Measurements from ENCODE around the gene VSIG8.
A peak's percentile ranks its signal among the peaks of the same experiment; 100 is the strongest.

VSIG8 gene

GRCh38 chr1:159884296-159884695, 21.8 kb upstream of the VSIG8 start:
- no peak for DNase-seq (ENCODE audit: low read depth, low spot score)

- no peak for DNase-seq (ENCODE audit: low read depth, low spot score)
Observed at GRCh38 chr1:159883134-159883533, 20.7 kb upstream of the VSIG8 start.

DNA sequence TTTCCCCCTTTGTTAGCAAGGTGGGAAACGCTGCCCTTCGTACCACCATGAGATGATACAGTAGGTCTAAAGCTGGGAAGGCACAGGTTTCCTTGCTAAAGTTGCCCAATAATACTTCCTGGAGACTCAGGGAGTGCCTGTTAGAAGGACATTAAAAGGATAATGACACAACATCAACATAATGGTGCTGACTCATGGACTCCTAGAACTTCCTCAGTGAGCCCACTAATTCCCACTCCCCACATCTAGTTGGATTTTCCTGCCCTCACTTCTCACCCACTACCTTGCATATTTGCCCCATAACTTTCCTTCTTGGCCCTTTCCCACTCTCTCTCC, 20.0 kb upstream of the VSIG8 start:
- DNase-seq (ENCODE audit: low read depth, low spot score), result no peak

DNA sequence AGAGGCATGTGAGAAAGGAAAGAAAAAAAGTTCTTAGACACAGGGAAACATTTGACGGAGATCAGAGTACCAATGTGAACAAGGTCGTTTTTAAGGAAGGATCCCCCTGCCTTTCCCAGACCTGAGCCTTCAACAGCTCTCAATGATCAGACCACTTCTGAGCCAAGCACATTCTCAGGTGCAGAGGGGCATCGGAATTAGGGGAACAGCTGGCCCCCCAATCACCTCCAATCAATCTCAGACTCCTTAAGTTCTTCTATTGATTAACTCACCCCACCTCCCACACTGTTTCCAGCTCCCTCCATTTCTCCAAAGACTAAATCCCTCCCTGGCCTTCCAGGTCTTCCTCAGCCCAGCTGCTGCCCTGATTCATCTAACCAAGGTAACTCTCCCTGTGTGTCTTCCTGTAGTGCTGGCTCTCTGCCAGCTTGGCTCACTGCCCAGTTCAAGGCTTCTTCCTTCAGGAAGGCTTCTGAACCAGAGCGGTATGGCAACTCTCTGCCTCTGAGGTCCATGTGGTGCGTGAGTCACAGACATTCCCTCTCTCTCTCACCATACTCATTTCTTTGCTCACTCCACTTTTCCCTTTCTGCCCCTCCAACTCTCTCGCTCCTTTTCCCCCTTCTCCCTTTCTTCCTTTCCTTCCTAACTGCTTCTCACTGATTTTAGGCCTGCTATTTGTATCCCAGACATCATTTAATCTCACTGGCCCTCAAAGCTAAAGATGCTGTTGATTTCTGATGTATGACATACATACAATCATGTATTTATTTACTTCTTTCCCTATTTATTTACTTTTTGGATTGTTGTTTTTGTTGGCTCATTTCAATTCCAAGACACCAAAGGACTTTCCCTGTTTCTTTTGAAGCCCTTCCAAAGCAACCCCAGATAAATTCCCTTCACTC, 19.4 kb upstream of the VSIG8 start:
- peak; percentile 97 for DNase-seq (ENCODE audit: low read depth, low spot score)

DNA sequence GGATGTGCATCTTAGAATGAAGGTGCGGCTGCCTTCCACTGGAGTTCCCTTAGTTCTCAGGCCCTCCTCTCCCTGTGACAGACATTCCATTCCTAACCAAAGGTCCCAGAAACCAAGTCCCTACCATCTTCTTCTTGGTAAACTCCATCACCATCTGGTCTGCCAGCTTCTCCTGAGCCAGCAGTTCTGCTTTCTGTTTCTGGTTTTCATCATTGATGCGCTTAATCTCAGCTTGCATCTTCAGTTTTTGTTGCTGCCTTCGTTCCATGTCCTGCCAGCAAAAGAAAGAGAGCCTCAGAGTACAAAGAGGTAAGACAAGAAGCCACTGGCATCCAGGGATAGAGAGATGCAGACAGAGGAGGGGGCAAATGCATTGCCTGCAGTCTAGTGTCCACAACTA, 18.0 kb upstream of the VSIG8 start:
- DNase-seq (ENCODE audit: low read depth, low spot score), result no peak

- DNase-seq (ENCODE audit: low read depth, low spot score), result no peak
Observed at GRCh38 chr1:159879977-159880376, 17.5 kb upstream of the VSIG8 start.

- DNase-seq (ENCODE audit: low read depth, low spot score), result no peak
Observed at GRCh38 chr1:159879136-159879535, 16.7 kb upstream of the VSIG8 start.

DNA sequence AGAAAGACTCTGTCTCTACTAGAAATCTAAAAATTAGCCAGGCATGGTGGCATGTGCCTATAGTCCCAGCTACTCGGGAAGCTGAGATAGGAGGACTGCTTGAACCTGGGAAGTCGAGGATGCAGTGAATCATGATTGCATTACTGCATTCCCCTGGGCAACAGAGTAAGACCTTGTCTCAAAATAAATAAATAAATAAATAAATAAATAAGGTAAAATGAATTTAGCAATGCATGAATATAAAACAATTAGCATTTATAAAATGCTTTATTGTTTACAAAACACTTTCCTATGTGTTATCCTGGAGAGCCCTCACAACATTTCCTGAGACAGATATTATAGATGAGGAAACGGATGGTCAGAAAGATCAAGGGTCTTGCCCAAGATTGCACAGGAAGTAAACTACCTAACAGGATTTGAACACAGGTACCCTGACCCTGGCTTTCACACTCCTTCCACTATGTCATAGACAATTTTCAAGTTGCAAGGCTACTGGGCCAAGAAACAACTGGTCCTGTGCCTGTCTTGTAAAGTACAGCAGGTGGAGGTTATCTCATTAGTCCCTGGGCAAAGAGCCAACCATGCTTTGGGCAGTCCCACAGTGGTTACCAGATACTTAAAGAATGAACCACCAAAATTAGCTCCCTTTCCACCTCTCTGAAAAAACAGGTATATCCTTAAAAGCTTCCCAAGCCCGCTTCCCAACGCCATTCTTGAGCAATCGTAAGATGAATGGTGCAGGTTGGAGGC, 15.4 kb upstream of the VSIG8 start:
- DNase-seq (ENCODE audit: low read depth, low spot score), result no peak

GRCh38 chr1:159873530-159874143, 11.2 kb upstream of the VSIG8 start:
- no peak for DNase-seq (ENCODE audit: low read depth, low spot score)

DNA sequence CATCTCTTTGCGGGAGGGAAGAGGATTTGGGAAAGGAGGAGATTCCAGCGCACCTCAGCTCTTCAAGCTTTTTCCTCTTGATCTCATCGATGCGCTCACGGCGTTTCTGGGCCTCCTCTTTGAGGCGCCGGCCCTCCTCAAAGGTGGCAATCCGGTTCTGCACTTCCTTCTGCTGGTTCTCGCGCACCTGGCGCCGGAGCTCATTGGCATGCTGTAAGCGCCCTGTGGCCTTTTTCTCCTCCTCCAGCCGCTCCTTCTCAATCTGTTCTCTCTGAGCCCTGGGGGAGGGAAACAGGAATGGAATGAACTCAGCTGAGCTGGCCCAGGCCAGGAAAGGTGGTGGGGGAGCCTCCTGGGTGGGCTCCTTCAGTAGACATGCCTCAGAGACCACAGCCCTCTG, 10.4 kb upstream of the VSIG8 start:
- no peak for DNase-seq (ENCODE audit: low read depth, low spot score)

DNA sequence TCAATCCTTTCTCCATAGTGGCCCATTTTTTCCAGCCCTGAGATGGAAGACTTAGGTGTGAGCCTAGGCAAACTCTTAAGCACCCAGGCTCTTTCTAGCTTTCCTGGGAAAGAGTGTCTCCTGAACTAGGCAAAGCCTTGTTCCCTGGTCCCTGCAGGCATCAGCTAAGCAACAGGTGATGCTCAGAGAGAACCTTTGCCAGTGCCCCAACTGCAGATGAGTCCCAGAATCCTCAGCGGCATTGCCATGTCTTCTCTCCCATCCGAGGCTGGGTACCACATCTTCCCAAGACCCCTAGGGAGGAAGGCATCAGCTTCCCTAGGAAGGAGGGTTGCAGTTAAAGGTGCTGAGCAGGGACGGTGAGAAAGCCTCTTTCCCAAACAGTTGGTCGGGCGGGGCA, 8.2 kb upstream of the VSIG8 start:
- no peak for DNase-seq (ENCODE audit: low read depth, low spot score)

GRCh38 chr1:159869607-159870006, 7.2 kb upstream of the VSIG8 start:
- DNase-seq (ENCODE audit: low read depth, low spot score), result no peak

DNA sequence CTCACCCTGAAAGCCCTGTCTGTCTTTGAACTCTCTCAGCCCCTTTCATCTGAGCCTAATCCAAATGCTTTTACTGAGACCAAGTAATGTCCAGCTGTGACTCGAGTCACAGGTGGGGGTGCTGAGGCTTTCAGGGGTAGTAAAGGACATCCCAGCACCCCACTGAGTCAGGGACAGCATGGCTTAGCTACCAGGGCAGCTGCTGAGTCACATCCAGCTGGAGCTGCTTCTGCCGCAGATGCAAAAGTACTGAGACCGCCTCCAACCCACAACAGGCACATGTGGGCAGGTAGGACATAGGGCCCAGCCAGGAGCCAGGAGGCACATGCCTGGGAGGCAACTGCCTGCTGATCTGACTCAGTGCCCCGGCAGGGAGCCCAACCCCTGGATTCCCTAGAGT, 6.7 kb upstream of the VSIG8 start:
- DNase-seq (ENCODE audit: low read depth, low spot score), result no peak

GRCh38 chr1:159868766-159869165, 6.3 kb upstream of the VSIG8 start:
- no peak for DNase-seq (ENCODE audit: low read depth, low spot score)

DNA sequence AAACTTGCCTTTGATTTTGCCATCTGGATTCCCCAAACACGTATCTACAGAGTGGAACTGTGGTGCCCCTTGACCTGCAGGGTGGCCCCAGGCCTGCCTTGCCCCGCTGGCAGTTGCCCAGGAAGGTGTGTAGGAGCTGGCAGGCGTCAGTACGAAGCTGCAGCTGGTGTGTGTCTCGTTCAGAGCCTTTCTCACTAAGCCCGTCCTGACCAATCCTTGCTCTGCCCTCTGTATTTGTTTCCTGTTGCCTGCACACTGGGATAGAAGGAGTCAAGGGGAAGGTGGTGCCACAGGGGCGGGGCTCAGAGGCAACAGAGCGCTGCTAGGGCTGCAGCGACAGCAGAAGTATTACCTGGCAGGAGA, 5.2 kb upstream of the VSIG8 start:
- DNase-seq (ENCODE audit: low read depth, low spot score), result no peak

GRCh38 chr1:159866905-159867663, 4.6 kb upstream of the VSIG8 start:
- no peak for DNase-seq (ENCODE audit: low read depth, low spot score)

GRCh38 chr1:159866066-159866465, 3.6 kb upstream of the VSIG8 start:
- DNase-seq (ENCODE audit: low read depth, low spot score), result no peak

- DNase-seq (ENCODE audit: low read depth, low spot score), result no peak
Observed at GRCh38 chr1:159864262-159864661, 1.8 kb upstream of the VSIG8 start.

- DNase-seq (ENCODE audit: low read depth, low spot score), result no peak
Observed at GRCh38 chr1:159862031-159862430, 426 bp downstream of the VSIG8 start.

DNA sequence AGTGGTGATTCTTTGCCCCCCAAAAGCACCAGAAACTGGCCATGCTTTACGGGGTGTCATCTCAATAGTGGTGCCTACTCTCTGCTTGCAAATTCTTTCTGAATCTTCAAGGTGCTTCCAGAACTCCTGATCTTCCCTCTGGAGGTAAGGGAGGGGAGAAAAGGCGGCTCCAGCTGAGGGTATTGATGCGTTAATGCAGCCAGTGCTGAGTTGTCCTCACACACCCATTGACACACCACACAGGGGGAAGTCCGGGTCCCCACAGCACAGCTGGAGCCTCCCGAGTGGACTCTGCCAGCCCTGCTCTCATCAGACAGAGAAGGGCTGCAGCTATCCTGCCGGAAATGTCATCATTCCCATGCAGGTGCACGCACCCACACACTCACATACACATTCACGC, 1.2 kb downstream of the VSIG8 start:
- no peak for DNase-seq (ENCODE audit: low read depth, low spot score)

DNA sequence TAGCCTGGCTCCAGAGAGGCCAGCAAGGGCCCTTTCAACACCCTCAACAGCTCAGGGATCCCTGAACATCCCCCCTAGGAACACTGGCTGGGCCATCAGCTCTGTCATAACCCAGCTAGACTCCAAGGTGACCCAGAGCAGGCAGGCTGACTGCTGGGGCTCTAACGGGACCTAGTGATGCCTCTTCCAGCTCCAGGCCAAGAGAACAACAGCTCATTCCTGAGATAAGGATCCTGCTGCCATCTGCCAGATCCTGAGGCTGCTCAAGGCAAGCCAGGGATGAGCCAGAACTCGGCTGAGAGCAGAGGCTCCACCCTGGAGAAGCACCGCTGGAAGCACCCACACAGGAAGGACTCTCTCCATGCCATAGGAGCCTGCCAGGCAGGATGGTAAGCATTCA, 2.0 kb downstream of the VSIG8 start:
- DNase-seq (ENCODE audit: low read depth, low spot score), result no peak

- DNase-seq (ENCODE audit: low read depth, low spot score), result no peak
Observed at GRCh38 chr1:159859767-159860322, 2.6 kb downstream of the VSIG8 start.

Measured in smooth muscle cell of the brain vasculature (primary cell).